ENCODE measurements around the gene THOP1. TPM values are rescaled to one million over a fixed set of nuclear protein-coding genes. Genes with fewer than 3 reads are reported as not detected.

THOP1 gene
- polyA plus RNA-seq, 2 of the 4 experiments (the other 2 are of a cell fraction), result 43.5 to 90.5 TPM

DNA sequence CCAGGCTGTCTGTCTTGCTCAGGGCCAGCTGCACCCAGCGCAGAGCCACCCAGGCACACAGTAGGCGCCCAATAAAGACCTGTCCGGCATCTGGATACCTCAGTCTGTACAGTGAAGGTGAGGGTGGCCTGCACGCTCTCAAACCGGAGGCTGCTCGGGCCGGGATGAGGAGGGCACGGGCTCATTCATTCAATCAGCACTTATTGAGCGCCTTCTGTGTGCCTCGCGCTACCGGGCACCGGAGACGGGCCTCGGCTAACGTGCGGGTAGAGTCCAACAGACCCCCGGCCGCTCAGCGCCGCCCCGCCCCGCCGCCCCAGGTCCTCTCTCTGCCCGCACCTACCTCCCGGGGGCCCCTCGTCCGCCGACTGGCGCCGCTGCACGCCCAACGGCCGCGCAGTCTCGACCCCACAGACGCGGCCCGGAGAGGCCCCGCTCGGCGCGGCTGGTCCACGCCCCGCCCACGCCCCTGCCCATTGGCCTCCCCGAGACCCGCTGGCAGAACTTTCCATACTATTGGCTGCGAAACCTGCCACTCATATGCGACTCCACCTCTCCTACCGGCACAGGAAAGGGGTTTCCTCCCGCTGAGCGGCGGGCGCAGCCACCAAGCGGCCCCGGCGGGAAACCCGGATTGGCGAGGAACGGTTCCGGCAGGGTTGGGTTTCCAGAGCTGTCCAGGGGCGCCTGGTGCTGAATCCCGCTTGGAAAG, 45.5 kb upstream of the THOP1 start, which contains the start of gene SLC39A3:
Gene SLC39A3 (minus strand): TSS at position 416 of the 712 bp plus-strand sequence. CDS start 2,760 bp downstream, outside the sequence.
- H3K4me3 ChIP-seq, result peak within 1 kb of the TSS; percentile 91
- H3K4me1 ChIP-seq, result 0 out of 3 replicates have a peak, but pooled peaks cover 3% of the 10 kb centered on the region
- no peaks in the 10 kb centered on the region for H3K9me3 ChIP-seq
- CTCF ChIA-PET, result interaction anchor here (1.4 to 4.2 kb wide), 3 partner anchors 10 to 103 kb away, joined by 4 to 16 read pairs (median 11); no protein-coding TSS in a partner anchor
- POLR2A ChIA-PET, result interaction anchor here (0.6 to 1.1 kb wide), 3 partner anchors 38 to 197 kb away, joined by 3 to 6 read pairs (median 4); no protein-coding TSS in a partner anchor
- no peak for FAIRE-seq
- ATAC-seq, result peak; percentile 99 to 100
- 0% methylated on average over 5 of the region's 64 CpGs for WGBS (ENCODE audit: missing lambda C conversion rate)
- peak; percentile 97 to 99 for DNase-seq (ENCODE audit: low read depth in 1 of 2, low spot score in 1 of 2)
- peak within 1 kb of the TSS; percentile 74 to 96 for H3K27ac ChIP-seq
- H3K4me2 ChIP-seq, result peak within 1 kb of the TSS; percentile 92
- TF ChIP-seq BHLHE40 (IDR thresholded peaks at IDR 0.05; ENCODE audit: low read depth, low read length) (no peak), NPAS2 (CRISPR knock-in tag; IDR thresholded peaks at IDR 0.05; ENCODE audit: borderline replicate concordance) (no peak), ZC3H11A (IDR thresholded peaks at IDR 0.05) (0 out of 2 replicates have a peak, but pooled peaks have one; percentile 13), RARB (CRISPR knock-in tag; IDR thresholded peaks at IDR 0.05) (no peak), HOXA7 (CRISPR knock-in tag; IDR thresholded peaks at IDR 0.05) (no peak), HOXB5 (CRISPR knock-in tag; IDR thresholded peaks at IDR 0.05) (peak; percentile 90), RFX5 (IDR thresholded peaks at IDR 0.05) (no peak), MAFK (IDR thresholded peaks at IDR 0.05; ENCODE audit: partially characterized antibody) (no peak), HDAC2 (IDR thresholded peaks at IDR 0.05) (peak; percentile 37; the same call in 1 of the 2 replicates), POLR2A (IDR thresholded peaks at IDR 0.05; ENCODE audit: low read length) (peak; percentile 48), TP53 (CRISPR knock-in tag; IDR thresholded peaks at IDR 0.05) (peak; percentile 57; the same call in 1 of the 2 replicates), FOXS1 (CRISPR knock-in tag; IDR thresholded peaks at IDR 0.05) (peak; percentile 95), JUNB (IDR thresholded peaks at IDR 0.05) (no peak), EP300 (IDR thresholded peaks at IDR 0.05) (no peak), HOXB13 (CRISPR knock-in tag; IDR thresholded peaks at IDR 0.05; ENCODE audit: low read depth) (peak; percentile 82), NR3C1 (IDR thresholded peaks at IDR 0.05) (no peak), KDM1A (IDR thresholded peaks at IDR 0.05; ENCODE audit: low read depth) (no peak), CBX2 (IDR thresholded peaks at IDR 0.05; ENCODE audit: borderline replicate concordance, low read depth) (no peak), EHF (CRISPR knock-in tag; IDR thresholded peaks at IDR 0.05) (peak; percentile 77), CHD2 (IDR thresholded peaks at IDR 0.05; ENCODE audit: low read length, partially characterized antibody) (no peak), EHMT2 (IDR thresholded peaks at IDR 0.05; ENCODE audit: low read depth) (peak; percentile 95)
- TF ChIP-seq, protein P1, sequence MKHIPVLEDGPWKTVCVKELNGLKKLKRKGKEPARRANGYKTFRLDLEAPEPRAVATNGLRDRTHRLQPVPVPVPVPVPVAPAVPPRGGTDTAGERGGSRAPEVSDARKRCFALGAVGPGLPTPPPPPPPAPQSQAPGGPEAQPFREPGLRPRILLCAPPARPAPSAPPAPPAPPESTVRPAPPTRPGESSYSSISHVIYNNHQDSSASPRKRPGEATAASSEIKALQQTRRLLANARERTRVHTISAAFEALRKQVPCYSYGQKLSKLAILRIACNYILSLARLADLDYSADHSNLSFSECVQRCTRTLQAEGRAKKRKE (CRISPR knock-in tag; IDR thresholded peaks at IDR 0.05; ENCODE audit: low read depth), result peak; percentile 91
- TF ChIP-seq, protein P2, sequence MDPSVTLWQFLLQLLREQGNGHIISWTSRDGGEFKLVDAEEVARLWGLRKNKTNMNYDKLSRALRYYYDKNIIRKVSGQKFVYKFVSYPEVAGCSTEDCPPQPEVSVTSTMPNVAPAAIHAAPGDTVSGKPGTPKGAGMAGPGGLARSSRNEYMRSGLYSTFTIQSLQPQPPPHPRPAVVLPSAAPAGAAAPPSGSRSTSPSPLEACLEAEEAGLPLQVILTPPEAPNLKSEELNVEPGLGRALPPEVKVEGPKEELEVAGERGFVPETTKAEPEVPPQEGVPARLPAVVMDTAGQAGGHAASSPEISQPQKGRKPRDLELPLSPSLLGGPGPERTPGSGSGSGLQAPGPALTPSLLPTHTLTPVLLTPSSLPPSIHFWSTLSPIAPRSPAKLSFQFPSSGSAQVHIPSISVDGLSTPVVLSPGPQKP (IDR thresholded peaks at IDR 0.05; ENCODE audit: low read depth, low read length), result no peak
- TF ChIP-seq, protein P3, sequence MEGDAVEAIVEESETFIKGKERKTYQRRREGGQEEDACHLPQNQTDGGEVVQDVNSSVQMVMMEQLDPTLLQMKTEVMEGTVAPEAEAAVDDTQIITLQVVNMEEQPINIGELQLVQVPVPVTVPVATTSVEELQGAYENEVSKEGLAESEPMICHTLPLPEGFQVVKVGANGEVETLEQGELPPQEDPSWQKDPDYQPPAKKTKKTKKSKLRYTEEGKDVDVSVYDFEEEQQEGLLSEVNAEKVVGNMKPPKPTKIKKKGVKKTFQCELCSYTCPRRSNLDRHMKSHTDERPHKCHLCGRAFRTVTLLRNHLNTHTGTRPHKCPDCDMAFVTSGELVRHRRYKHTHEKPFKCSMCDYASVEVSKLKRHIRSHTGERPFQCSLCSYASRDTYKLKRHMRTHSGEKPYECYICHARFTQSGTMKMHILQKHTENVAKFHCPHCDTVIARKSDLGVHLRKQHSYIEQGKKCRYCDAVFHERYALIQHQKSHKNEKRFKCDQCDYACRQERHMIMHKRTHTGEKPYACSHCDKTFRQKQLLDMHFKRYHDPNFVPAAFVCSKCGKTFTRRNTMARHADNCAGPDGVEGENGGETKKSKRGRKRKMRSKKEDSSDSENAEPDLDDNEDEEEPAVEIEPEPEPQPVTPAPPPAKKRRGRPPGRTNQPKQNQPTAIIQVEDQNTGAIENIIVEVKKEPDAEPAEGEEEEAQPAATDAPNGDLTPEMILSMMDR (IDR thresholded peaks at IDR 0.05), result no peak
- TF ChIP-seq, protein P4, sequence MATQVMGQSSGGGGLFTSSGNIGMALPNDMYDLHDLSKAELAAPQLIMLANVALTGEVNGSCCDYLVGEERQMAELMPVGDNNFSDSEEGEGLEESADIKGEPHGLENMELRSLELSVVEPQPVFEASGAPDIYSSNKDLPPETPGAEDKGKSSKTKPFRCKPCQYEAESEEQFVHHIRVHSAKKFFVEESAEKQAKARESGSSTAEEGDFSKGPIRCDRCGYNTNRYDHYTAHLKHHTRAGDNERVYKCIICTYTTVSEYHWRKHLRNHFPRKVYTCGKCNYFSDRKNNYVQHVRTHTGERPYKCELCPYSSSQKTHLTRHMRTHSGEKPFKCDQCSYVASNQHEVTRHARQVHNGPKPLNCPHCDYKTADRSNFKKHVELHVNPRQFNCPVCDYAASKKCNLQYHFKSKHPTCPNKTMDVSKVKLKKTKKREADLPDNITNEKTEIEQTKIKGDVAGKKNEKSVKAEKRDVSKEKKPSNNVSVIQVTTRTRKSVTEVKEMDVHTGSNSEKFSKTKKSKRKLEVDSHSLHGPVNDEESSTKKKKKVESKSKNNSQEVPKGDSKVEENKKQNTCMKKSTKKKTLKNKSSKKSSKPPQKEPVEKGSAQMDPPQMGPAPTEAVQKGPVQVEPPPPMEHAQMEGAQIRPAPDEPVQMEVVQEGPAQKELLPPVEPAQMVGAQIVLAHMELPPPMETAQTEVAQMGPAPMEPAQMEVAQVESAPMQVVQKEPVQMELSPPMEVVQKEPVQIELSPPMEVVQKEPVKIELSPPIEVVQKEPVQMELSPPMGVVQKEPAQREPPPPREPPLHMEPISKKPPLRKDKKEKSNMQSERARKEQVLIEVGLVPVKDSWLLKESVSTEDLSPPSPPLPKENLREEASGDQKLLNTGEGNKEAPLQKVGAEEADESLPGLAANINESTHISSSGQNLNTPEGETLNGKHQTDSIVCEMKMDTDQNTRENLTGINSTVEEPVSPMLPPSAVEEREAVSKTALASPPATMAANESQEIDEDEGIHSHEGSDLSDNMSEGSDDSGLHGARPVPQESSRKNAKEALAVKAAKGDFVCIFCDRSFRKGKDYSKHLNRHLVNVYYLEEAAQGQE (IDR thresholded peaks at IDR 0.05), result peak; percentile 98
- TF ChIP-seq, protein P5, sequence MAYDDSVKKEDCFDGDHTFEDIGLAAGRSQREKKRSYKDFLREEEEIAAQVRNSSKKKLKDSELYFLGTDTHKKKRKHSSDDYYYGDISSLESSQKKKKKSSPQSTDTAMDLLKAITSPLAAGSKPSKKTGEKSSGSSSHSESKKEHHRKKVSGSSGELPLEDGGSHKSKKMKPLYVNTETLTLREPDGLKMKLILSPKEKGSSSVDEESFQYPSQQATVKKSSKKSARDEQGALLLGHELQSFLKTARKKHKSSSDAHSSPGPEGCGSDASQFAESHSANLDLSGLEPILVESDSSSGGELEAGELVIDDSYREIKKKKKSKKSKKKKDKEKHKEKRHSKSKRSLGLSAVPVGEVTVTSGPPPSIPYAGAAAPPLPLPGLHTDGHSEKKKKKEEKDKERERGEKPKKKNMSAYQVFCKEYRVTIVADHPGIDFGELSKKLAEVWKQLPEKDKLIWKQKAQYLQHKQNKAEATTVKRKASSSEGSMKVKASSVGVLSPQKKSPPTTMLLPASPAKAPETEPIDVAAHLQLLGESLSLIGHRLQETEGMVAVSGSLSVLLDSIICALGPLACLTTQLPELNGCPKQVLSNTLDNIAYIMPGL (CRISPR knock-in tag; IDR thresholded peaks at IDR 0.05; ENCODE audit: borderline replicate concordance), result no peak
- TF ChIP-seq, protein P6, sequence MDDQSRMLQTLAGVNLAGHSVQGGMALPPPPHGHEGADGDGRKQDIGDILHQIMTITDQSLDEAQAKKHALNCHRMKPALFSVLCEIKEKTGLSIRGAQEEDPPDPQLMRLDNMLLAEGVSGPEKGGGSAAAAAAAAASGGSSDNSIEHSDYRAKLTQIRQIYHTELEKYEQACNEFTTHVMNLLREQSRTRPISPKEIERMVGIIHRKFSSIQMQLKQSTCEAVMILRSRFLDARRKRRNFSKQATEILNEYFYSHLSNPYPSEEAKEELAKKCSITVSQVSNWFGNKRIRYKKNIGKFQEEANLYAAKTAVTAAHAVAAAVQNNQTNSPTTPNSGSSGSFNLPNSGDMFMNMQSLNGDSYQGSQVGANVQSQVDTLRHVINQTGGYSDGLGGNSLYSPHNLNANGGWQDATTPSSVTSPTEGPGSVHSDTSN (IDR thresholded peaks at IDR 0.05), result peak; percentile 96
- TF ChIP-seq, protein P7, sequence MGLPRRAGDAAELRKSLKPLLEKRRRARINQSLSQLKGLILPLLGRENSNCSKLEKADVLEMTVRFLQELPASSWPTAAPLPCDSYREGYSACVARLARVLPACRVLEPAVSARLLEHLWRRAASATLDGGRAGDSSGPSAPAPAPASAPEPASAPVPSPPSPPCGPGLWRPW (IDR thresholded peaks at IDR 0.05), result no peak
- TF ChIP-seq, protein P8, sequence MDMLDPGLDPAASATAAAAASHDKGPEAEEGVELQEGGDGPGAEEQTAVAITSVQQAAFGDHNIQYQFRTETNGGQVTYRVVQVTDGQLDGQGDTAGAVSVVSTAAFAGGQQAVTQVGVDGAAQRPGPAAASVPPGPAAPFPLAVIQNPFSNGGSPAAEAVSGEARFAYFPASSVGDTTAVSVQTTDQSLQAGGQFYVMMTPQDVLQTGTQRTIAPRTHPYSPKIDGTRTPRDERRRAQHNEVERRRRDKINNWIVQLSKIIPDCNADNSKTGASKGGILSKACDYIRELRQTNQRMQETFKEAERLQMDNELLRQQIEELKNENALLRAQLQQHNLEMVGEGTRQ (IDR thresholded peaks at IDR 0.05), result no peak

Measured in A549 (cell line).